ENCODE data around the gene ASPSCR1. TPM values are rescaled to one million over a fixed set of nuclear protein-coding genes. Genes with fewer than 3 reads are reported as not detected.

The ASPSCR1 gene
- total RNA-seq, 1 experiment from 2014 or later, result 51.0 TPM

GRCh38 chr17:82028966-82029365, 51.5 kb downstream of the ASPSCR1 start:
- H3K4me3 ChIP-seq (replicated peaks in 1 of 2; ENCODE audit: low read depth in 1 of 2, low read length in 2 of 2), result no peak overlapping the region
- no peaks in the 10 kb centered on the region for H3K27me3 ChIP-seq (ENCODE audit: insufficient read depth, low read length)
- no peaks in the 10 kb centered on the region; a peak in 1 of 4 replicates for H3K36me3 ChIP-seq (ENCODE audit: control insufficient read depth in 1 of 2, insufficient read depth in 2 of 2, low read length in 2 of 2)
- TF ChIP-seq ELF1 (IDR thresholded peaks at IDR 0.05; ENCODE audit: borderline replicate concordance, low read depth), result no peak
- TF ChIP-seq FOSL1 (IDR thresholded peaks at IDR 0.05; ENCODE audit: low read depth), result no peak
- TF ChIP-seq POLR2AphosphoS5 (IDR thresholded peaks at IDR 0.05; ENCODE audit: low read depth, low read length), result no peak
- TF ChIP-seq SP1 (IDR thresholded peaks at IDR 0.05; ENCODE audit: low read depth), result no peak
- no peak for TF ChIP-seq SRF (IDR thresholded peaks at IDR 0.05; ENCODE audit: low read depth)
- no peak for TF ChIP-seq CEBPB (IDR thresholded peaks at IDR 0.05; ENCODE audit: low read depth)
- no peak for TF ChIP-seq ZBTB33 (IDR thresholded peaks at IDR 0.05; ENCODE audit: extremely low read depth, insufficient replicate concordance, low read length)
- TF ChIP-seq CBX3 (IDR thresholded peaks at IDR 0.05; ENCODE audit: low read depth), result no peak
- intact Hi-C loops (cut with micrococcal nuclease), result no loop called here
- no peak overlapping the region for H3K4me2 ChIP-seq (ENCODE audit: low read length)
- H3K79me2 ChIP-seq (ENCODE audit: insufficient read depth, low read length), result peaks cover 15% of the 10 kb centered on the region; the same call in 1 of the 2 replicates
- H3K27ac ChIP-seq (ENCODE audit: low read depth, low read length), result peak overlapping the region; percentile 7; the same call in 1 of the 2 replicates
- H3K9me2 ChIP-seq (ENCODE audit: insufficient read depth), result no peaks in the 10 kb centered on the region
- no peak overlapping the region for H3K9ac ChIP-seq (ENCODE audit: low read length)
- ATAC-seq (no peak), DNase-seq (ENCODE audit: low read depth, low spot score) (no peak)
- no peaks in the 10 kb centered on the region for H4K20me1 ChIP-seq (ENCODE audit: insufficient read depth)
- CTCF ChIA-PET, result interaction anchor here (1.2 to 3.0 kb wide), 2 partner anchors 8 to 9 kb away, joined by 5 to 39 read pairs; partner anchors contain the start of genes CENPX, DCXR and LRRC45
- no peak overlapping the region for H2AFZ ChIP-seq (ENCODE audit: low read depth, low read length, poor library complexity, severe bottlenecking)
- RAD21 ChIA-PET (ENCODE audit: low non-redundant PET in 1 of 2, low total read pairs in 2 of 2, uncharacterized antibody in 2 of 2, unreplicated experiment in 2 of 2), result interaction anchor here in 1 of 2 experiments (0.6 to 0.9 kb wide), 2 partner anchors 69 to 322 kb away, joined by 3 read pairs; no protein-coding TSS in a partner anchor
- POLR2A ChIA-PET, result interaction anchor here (1.8 kb wide), 1 partner anchor 9 kb away, joined by 4 read pairs; the partner anchor contains the start of gene DCXR
- H3K4me1 ChIP-seq (ENCODE audit: control insufficient read depth in 1 of 2, insufficient read depth in 2 of 2, low read length in 2 of 2), result peaks cover 14 to 39% of the 10 kb centered on the region in 2 experiments; a peak in 3 of 4 replicates
- no TSS peak for BruUV-seq (replicated peaks)
- no peaks in the 10 kb centered on the region for H3K9me3 ChIP-seq (ENCODE audit: control insufficient read depth in 1 of 2, insufficient read depth in 1 of 2, low read depth in 1 of 2, low read length in 2 of 2)

All from HCT116 (cell line).